Epithelial cell of esophagus (primary cell): ENCODE results near the gene PLEKHA6.

Experiments
- DNase-seq: peaks from one replicate; pipeline ENCODE4 v3.0.0; 2010; ENCODE audit warnings: low read depth
- H3K4me3 ChIP-seq: 2 replicates; pipeline ENCODE4 v1.5.1; 2011; ENCODE audit warnings: mild to moderate bottlenecking, low read length, control low read depth
- TF ChIP-seq, protein P1 (sequence below): IDR thresholded peaks from 2 replicates; pipeline ENCODE4 v1.5.1; 2011; ENCODE audit warnings: low read depth, mild to moderate bottlenecking, low read length, control low read depth, inconsistent platforms; ENCODE audit not compliant: insufficient read depth; ENCODE audit errors: missing control alignments

The PLEKHA6 gene

DNA sequence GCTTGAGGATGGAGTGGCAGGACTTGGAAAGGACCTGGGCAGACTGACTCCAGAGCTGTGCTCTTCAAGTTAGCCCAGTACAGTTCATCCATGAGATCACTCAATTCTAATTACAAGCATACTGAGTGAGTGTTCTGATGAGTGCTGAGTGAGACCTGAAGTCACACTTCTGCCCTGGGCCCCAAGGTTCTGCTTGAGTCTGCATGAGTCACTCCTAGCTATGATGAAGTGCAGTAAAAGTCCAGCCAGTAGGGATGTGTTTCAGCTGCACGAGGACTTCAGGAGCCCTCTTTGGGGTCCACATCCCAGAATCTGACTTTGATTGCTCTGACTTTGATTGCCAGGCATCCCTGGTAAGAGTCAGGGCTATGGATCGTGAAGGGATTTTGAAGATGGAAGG is 35.8 kb downstream of the PLEKHA6 start:
- H3K4me3 ChIP-seq = no peak overlapping the region
- peak; percentile 95 for DNase-seq
- TF ChIP-seq, protein P1, sequence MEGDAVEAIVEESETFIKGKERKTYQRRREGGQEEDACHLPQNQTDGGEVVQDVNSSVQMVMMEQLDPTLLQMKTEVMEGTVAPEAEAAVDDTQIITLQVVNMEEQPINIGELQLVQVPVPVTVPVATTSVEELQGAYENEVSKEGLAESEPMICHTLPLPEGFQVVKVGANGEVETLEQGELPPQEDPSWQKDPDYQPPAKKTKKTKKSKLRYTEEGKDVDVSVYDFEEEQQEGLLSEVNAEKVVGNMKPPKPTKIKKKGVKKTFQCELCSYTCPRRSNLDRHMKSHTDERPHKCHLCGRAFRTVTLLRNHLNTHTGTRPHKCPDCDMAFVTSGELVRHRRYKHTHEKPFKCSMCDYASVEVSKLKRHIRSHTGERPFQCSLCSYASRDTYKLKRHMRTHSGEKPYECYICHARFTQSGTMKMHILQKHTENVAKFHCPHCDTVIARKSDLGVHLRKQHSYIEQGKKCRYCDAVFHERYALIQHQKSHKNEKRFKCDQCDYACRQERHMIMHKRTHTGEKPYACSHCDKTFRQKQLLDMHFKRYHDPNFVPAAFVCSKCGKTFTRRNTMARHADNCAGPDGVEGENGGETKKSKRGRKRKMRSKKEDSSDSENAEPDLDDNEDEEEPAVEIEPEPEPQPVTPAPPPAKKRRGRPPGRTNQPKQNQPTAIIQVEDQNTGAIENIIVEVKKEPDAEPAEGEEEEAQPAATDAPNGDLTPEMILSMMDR = peak; percentile 25

DNA sequence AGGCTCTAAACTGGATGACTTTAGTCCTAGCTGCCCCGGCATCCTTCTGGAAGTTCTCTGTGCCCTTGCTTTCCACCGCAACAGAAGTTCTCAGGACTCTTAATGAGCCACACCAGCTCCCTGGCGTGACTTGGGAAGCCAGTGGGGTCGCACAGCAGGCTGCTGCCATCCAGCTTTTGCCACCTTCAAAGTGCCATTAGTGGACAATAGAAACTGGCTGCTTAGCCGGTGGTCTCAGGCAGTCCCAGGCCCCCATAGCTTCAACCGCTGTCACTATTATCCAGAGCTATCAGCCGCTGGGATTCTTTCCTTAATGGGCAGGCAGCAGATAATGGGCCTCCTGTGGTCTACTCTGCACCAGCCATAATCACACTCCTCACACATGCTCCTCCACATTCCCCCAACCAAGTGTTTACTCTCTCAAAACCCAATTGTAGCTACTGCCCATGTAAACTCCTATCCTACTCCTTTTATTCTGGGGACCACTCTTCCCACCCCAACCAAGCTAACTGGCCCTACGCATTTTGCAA is 37.3 kb downstream of the PLEKHA6 start:
- no peak overlapping the region for H3K4me3 ChIP-seq
- TF ChIP-seq, protein P1 = no peak
- no peak for DNase-seq

DNA sequence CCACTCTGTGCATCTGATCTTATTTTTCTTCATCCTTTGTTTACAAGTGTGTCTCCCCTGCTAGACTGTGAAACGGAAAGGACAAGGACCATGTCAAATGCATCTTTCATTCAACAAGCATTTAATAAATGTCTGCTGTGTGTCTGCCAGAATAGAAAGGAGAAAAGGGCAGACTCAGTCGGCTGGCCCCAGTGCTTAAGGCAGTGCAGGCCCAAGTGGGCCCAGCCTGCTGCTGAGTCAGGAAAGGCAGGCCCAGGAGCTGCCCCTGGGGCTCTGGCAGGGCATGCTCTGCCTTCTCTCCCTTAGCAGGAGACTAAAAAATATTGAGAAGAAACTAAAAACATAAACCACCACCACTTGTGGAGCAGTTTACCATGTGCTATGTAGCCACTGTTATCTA is 38.1 kb downstream of the PLEKHA6 start:
- TF ChIP-seq, protein P1 = no peak
- no peak overlapping the region for H3K4me3 ChIP-seq
- DNase-seq = peak; percentile 66

DNA sequence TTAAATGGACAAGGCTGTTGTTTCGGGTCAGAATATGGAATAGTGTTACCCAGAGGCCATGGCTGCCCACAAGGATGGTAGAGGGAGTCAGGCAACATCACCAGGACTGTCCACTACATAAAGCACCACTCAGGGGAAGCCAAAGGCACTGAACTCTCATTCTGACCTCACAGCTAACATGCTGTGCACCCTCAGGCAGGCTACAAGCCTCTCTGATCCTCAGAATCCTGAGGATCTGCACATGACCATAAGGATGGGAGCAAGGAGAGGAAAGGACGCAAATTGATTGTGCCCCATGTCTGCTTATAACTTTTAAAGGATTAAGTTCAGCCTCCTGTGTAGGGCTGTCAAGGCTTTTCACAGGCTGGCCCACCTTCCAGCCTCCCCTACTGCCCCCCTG is 38.7 kb downstream of the PLEKHA6 start:
- TF ChIP-seq, protein P1 = no peak
- DNase-seq = no peak
- no peak overlapping the region for H3K4me3 ChIP-seq

DNA sequence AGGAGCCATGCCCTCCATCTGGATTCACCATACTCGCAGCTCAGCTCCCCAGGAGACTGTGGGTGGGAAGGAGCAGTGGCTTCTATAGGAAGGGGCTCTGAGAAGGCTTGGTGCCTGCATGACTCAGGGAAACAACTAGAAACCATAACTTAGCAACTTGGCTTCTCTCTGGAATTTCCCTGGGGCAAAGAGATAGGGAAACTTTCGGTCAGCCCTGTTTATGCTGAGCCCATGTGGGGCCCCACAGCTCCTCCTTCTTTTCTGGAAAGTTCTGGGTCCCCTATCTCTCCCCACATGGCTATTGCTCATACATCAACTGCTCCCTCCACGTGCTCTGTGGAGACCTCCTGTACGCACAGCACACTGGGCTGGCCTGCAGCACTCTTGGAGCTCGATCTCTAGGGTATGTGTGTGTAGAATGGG is 39.3 kb downstream of the PLEKHA6 start:
- no peak overlapping the region for H3K4me3 ChIP-seq
- peak; percentile 90 for DNase-seq
- TF ChIP-seq, protein P1 = no peak

DNA sequence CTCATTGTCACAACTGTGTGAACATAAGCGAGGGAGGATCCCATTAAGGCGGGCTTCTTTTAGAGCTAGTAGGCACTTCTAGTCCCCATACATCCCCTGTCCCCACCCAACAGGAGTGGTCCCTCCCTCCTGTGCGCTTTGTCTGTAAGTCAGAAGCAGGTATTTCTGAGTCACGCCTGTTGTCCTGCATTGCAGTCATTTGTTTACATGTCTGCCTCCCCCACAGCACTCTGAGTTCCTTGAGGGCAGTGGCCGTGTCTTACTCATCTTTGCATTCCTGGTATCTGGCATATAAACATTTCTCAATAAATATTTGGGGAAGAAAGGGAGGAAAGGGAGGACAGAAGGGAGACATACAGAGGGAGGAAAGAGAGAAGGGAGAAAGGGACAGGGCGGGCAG is 40.3 kb downstream of the PLEKHA6 start:
- DNase-seq = peak; percentile 98
- TF ChIP-seq, protein P1 = no peak
- H3K4me3 ChIP-seq = no peak overlapping the region

DNA sequence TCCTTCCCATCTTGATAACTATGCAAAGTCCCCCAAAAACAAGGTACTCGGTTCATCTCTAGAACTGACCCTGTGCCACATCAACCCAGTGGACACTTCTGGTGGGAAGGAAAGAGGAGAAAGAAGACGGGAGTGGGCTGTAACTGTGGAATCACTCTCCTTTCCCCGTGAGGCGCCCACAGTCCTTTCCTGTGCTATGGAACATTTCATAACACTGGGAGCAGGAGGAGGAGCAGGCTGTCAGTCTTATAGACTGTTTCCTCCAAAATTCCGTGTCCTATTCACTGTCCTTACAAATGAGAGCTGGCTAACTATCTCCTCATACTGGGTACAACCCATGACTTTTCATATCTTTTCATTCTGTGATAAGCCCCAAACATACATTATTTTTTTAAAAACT is 40.7 kb downstream of the PLEKHA6 start:
- TF ChIP-seq, protein P1 = no peak
- H3K4me3 ChIP-seq = no peak overlapping the region
- DNase-seq = peak; percentile 20
